VCaP (cell line): ENCODE measurements around the gene LRRC72.

Source experiments
- H3K27ac ChIP-seq: fragments of 450-650 bp; 2 replicates; pipeline ENCODE4 v1.5.1; 2017
- CTCF ChIP-seq: fragments of 450-650 bp; conservative IDR thresholded peaks from 2 replicates; pipeline ENCODE4 v1.5.1; 2017; ENCODE audit warnings: mild to moderate bottlenecking, moderate library complexity

The LRRC72 gene

GRCh38 chr7:16609842-16610450 is 83.3 kb downstream of the LRRC72 start:
- no peak for TF ChIP-seq CTCF
- peak overlapping the region; percentile 43 for H3K27ac ChIP-seq

GRCh38 chr7:16611711-16612110 is 85.1 kb downstream of the LRRC72 start:
- no peak overlapping the region for H3K27ac ChIP-seq
- no peak for TF ChIP-seq CTCF

- TF ChIP-seq CTCF: no peak
- no peak overlapping the region for H3K27ac ChIP-seq
Observed at GRCh38 chr7:16615228-16615627, 88.6 kb downstream of the LRRC72 start.

GRCh38 chr7:16616122-16616521 is 89.5 kb downstream of the LRRC72 start:
- no peak for TF ChIP-seq CTCF

GRCh38 chr7:16616542-16616941 is 89.9 kb downstream of the LRRC72 start:
- H3K27ac ChIP-seq: no peak overlapping the region
- no peak for TF ChIP-seq CTCF

More at GRCh38 chr7:16616122-16616521, 89.5 kb downstream of the LRRC72 start:
- H3K27ac ChIP-seq: no peak overlapping the region

- no peak for TF ChIP-seq CTCF
- H3K27ac ChIP-seq: no peak overlapping the region
Observed at GRCh38 chr7:16619979-16620408, 93.4 kb downstream of the LRRC72 start.

GRCh38 chr7:16626388-16626787 is 99.8 kb downstream of the LRRC72 start:
- TF ChIP-seq CTCF: no peak
- H3K27ac ChIP-seq: no peak overlapping the region
